WTC11 (cell line): Measurements from ENCODE around the gene SEZ6L. TPM values are rescaled to one million over a fixed set of nuclear protein-coding genes. Genes with fewer than 3 reads are reported as not detected.

Experiments
- ATAC-seq: fragments of 200-7000 bp; cut with Tn5 transposase; 2 replicates; pipeline ENCODE4 v1.10.0; 2021; ENCODE audit warnings: mild to moderate bottlenecking, moderate library complexity
- CTCF ChIA-PET: fragments of 300-600 bp; sonication (Branson Sonifier 250); formaldehyde crosslinking; loops from one replicate; lab custom pipeline; 2021; ENCODE audit warnings: antibody characterized with exemption; lab: Charles Lee
- POLR2A ChIA-PET: fragments of 350-600 bp; sonication (Branson Sonifier 250); formaldehyde crosslinking; loops from one replicate; lab custom pipeline; 2021; ENCODE audit warnings: antibody characterized with exemption; lab: Charles Lee
- DNase-seq: peaks from one replicate; pipeline ENCODE4 v3.0.0; 2021; ENCODE audit warnings: low spot score
- H3K27ac Mint-ChIP-seq: 2 replicates; pipeline ENCODE4 v1.8.0; 2021; ENCODE audit warnings: mixed read lengths
- H3K27me3 Mint-ChIP-seq: 2 replicates; pipeline ENCODE4 v1.8.0; 2021; ENCODE audit warnings: low read depth, mild to moderate bottlenecking, moderate library complexity, mixed read lengths
- H3K36me3 Mint-ChIP-seq: 2 replicates; pipeline ENCODE4 v1.8.0; 2021; ENCODE audit warnings: mixed read lengths
- H3K4me1 Mint-ChIP-seq: 2 replicates; pipeline ENCODE4 v1.8.0; 2022; ENCODE audit warnings: mixed read lengths
- H3K4me3 Mint-ChIP-seq: 2 replicates; pipeline ENCODE4 v1.8.0; 2021; ENCODE audit warnings: mild to moderate bottlenecking, moderate library complexity, mixed read lengths
- H3K9me3 Mint-ChIP-seq: 2 replicates; pipeline ENCODE4 v1.8.0; 2021; ENCODE audit warnings: mixed read lengths
- ATF1 ChIP-seq: sonication (generic); formaldehyde crosslinking; IDR thresholded peaks from 2 replicates; pipeline ENCODE4 v1.8.1; 2023; ENCODE audit warnings: mild to moderate bottlenecking, moderate library complexity, missing genetic modification reagents
- ETV6 ChIP-seq: sonication (generic); formaldehyde crosslinking; IDR thresholded peaks from 2 replicates; pipeline ENCODE4 v1.8.1; 2022; ENCODE audit warnings: mild to moderate bottlenecking, missing genetic modification reagents
- NFE2L1 ChIP-seq: sonication (generic); formaldehyde crosslinking; IDR thresholded peaks from 2 replicates; pipeline ENCODE4 v1.8.1; 2023; ENCODE audit warnings: missing genetic modification reagents
- PRRX2 ChIP-seq: fragments of 250-450 bp; sonication (Bioruptor Pico); IDR thresholded peaks from 2 replicates; pipeline ENCODE4 v1.8.0; 2021; ENCODE audit warnings: mild to moderate bottlenecking
- SP1 ChIP-seq: sonication (generic); formaldehyde crosslinking; conservative IDR thresholded peaks from 2 replicates; pipeline ENCODE4 v1.8.1; 2022; ENCODE audit warnings: missing genetic modification reagents
- ZNF121 ChIP-seq: sonication (generic); formaldehyde crosslinking; IDR thresholded peaks from 2 replicates; pipeline ENCODE4 v1.8.0; 2023; ENCODE audit warnings: missing genetic modification reagents
- ZNF425 ChIP-seq: fragments of 250-450 bp; sonication (Bioruptor Pico); conservative IDR thresholded peaks from 2 replicates; pipeline ENCODE4 v1.9.0; 2021; ENCODE audit warnings: mild to moderate bottlenecking
- ZNF532 ChIP-seq: fragments of 250-450 bp; sonication (Bioruptor Pico); IDR thresholded peaks from 2 replicates; pipeline ENCODE4 v1.9.0; 2021; ENCODE audit warnings: mild to moderate bottlenecking, borderline replicate concordance
- ZNF671 ChIP-seq: fragments of 250-450 bp; sonication (Bioruptor Pico); IDR thresholded peaks from 2 replicates; pipeline ENCODE4 v1.8.0; 2021; ENCODE audit warnings: mild to moderate bottlenecking
- total RNA-seq: library from RNA; stranded (reverse); gene quantifications from 3 replicates; pipeline ENCODE4 v1.2.3, GENCODE V29; 2021
- TF ChIP-seq, protein P1 (sequence below): fragments of 250-450 bp; sonication (Bioruptor Pico); IDR thresholded peaks from 2 replicates; pipeline ENCODE4 v1.9.0; 2021; ENCODE audit warnings: mild to moderate bottlenecking
- TF ChIP-seq, protein P2 (sequence below): sonication (generic); formaldehyde crosslinking; IDR thresholded peaks from 2 replicates; pipeline ENCODE4 v1.8.0; 2022; ENCODE audit warnings: mild to moderate bottlenecking, missing genetic modification reagents
- TF ChIP-seq, protein P3 (sequence below): sonication (generic); formaldehyde crosslinking; conservative IDR thresholded peaks from 2 replicates; pipeline ENCODE4 v1.8.1; 2023; ENCODE audit warnings: mild to moderate bottlenecking, low read depth, missing genetic modification reagents, moderate library complexity
- TF ChIP-seq, protein P4 (sequence below): sonication (generic); formaldehyde crosslinking; IDR thresholded peaks from 2 replicates; pipeline ENCODE4 v1.8.1; 2022; ENCODE audit warnings: mild to moderate bottlenecking, moderate library complexity, missing genetic modification reagents

Gene SEZ6L
- total RNA-seq, 1 experiment from 2014 or later = 0.57 TPM

- TF ChIP-seq, protein P1, sequence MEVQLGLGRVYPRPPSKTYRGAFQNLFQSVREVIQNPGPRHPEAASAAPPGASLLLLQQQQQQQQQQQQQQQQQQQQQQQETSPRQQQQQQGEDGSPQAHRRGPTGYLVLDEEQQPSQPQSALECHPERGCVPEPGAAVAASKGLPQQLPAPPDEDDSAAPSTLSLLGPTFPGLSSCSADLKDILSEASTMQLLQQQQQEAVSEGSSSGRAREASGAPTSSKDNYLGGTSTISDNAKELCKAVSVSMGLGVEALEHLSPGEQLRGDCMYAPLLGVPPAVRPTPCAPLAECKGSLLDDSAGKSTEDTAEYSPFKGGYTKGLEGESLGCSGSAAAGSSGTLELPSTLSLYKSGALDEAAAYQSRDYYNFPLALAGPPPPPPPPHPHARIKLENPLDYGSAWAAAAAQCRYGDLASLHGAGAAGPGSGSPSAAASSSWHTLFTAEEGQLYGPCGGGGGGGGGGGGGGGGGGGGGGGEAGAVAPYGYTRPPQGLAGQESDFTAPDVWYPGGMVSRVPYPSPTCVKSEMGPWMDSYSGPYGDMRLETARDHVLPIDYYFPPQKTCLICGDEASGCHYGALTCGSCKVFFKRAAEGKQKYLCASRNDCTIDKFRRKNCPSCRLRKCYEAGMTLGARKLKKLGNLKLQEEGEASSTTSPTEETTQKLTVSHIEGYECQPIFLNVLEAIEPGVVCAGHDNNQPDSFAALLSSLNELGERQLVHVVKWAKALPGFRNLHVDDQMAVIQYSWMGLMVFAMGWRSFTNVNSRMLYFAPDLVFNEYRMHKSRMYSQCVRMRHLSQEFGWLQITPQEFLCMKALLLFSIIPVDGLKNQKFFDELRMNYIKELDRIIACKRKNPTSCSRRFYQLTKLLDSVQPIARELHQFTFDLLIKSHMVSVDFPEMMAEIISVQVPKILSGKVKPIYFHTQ (CRISPR knock-in tag) = no peak
- no peak for TF ChIP-seq ATF1 (CRISPR knock-in tag)
- TF ChIP-seq, protein P2, sequence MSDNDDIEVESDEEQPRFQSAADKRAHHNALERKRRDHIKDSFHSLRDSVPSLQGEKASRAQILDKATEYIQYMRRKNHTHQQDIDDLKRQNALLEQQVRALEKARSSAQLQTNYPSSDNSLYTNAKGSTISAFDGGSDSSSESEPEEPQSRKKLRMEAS = no peak
Measured at GRCh38 chr22:26199665-26200064, 30.4 kb downstream of the SEZ6L start (continued).

GRCh38 chr22:26202280-26202924 is 33.1 kb downstream of the SEZ6L start:
- Mint-ChIP-seq H3K4me1 (peaks cover 3% of the 10 kb centered on the region), H3K27me3 (no peaks in the 10 kb centered on the region; the same call in 1 of the 2 replicates)
- ATAC-seq = no peak

More at GRCh38 chr22:26202280-26202924, 33.1 kb downstream of the SEZ6L start:
- Mint-ChIP-seq H3K36me3 (no peaks in the 10 kb centered on the region), H3K4me3 (no peak overlapping the region), H3K9me3 (no peaks in the 10 kb centered on the region), H3K27ac (no peak overlapping the region)
- POLR2A ChIA-PET = interaction anchor here (0.7 kb wide), 1 partner anchor 73 kb away, joined by 3 read pairs; no protein-coding TSS in a partner anchor
- CTCF ChIA-PET = interaction anchor here (0.6 to 2.0 kb wide), 5 partner anchors 23 to 1759 kb away, joined by 3 to 5 read pairs (median 3); no protein-coding TSS in a partner anchor
- TF ChIP-seq NFE2L1 (CRISPR knock-in tag) = no peak
- no peak for TF ChIP-seq ZNF121 (CRISPR knock-in tag)
- TF ChIP-seq, protein P3, sequence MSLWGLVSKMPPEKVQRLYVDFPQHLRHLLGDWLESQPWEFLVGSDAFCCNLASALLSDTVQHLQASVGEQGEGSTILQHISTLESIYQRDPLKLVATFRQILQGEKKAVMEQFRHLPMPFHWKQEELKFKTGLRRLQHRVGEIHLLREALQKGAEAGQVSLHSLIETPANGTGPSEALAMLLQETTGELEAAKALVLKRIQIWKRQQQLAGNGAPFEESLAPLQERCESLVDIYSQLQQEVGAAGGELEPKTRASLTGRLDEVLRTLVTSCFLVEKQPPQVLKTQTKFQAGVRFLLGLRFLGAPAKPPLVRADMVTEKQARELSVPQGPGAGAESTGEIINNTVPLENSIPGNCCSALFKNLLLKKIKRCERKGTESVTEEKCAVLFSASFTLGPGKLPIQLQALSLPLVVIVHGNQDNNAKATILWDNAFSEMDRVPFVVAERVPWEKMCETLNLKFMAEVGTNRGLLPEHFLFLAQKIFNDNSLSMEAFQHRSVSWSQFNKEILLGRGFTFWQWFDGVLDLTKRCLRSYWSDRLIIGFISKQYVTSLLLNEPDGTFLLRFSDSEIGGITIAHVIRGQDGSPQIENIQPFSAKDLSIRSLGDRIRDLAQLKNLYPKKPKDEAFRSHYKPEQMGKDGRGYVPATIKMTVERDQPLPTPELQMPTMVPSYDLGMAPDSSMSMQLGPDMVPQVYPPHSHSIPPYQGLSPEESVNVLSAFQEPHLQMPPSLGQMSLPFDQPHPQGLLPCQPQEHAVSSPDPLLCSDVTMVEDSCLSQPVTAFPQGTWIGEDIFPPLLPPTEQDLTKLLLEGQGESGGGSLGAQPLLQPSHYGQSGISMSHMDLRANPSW (CRISPR knock-in tag) = no peak
- TF ChIP-seq ETV6 (CRISPR knock-in tag) = no peak
- no peak for TF ChIP-seq ZNF671 (CRISPR knock-in tag)
- no peak for TF ChIP-seq PRRX2
- TF ChIP-seq ZNF425 (CRISPR knock-in tag) = no peak
- TF ChIP-seq, protein P4, sequence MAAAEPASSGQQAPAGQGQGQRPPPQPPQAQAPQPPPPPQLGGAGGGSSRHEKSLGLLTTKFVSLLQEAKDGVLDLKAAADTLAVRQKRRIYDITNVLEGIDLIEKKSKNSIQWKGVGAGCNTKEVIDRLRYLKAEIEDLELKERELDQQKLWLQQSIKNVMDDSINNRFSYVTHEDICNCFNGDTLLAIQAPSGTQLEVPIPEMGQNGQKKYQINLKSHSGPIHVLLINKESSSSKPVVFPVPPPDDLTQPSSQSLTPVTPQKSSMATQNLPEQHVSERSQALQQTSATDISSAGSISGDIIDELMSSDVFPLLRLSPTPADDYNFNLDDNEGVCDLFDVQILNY = no peak
- TF ChIP-seq ZNF532 (CRISPR knock-in tag) = no peak
- no peak for TF ChIP-seq SP1 (CRISPR knock-in tag)
- DNase-seq = no peak
